Cardiac fibroblast (primary cell): ENCODE results near the gene SPATA31A3.
"Not testable (repeated sequence)": the region's sequence is repeated elsewhere in the genome, so short reads cannot be mapped to it uniquely, and the experiment has no call there.

ENCODE experiments used
- DNase-seq, 2 donors: peaks; one replicate each; pipeline versions ENCODE4 v3.0.0 to v3.0.0-alpha.2; 2010; ENCODE audit warnings: low read depth in 2 of 2
- H3K4me3 ChIP-seq, 2 donors: replicated peaks in 1 of 2; 1 replicate in 1 of 2; 2 replicates in 1 of 2; pipeline ENCODE4 v1.5.1; 2011; ENCODE audit warnings: low read depth in 2 of 2, low read length in 2 of 2, mild to moderate bottlenecking in 2 of 2, moderate library complexity in 1 of 2

SPATA31A3 gene

GRCh38 chr9:66992450-66992849 is at the start of gene SPATA31A3:
SPATA31A3 (minus strand) TSS chr9:66992550; CDS start chr9:66992521, 29 bp downstream.
- H3K4me3 ChIP-seq, result not testable (repeated sequence)

GRCh38 chr9:66952576-66952975 is 39.8 kb downstream of the SPATA31A3 start:
- H3K4me3 ChIP-seq, result not testable (repeated sequence)

More at GRCh38 chr9:66992450-66992849, at the start of gene SPATA31A3:
- not testable (repeated sequence) for DNase-seq

GRCh38 chr9:66942400-66943155 is 49.8 kb downstream of the SPATA31A3 start:
- peak; percentile 29 to 76 for DNase-seq
- H3K4me3 ChIP-seq, result not testable (repeated sequence)

More at GRCh38 chr9:66952576-66952975, 39.8 kb downstream of the SPATA31A3 start:
- peak; percentile 26 to 29 for DNase-seq

GRCh38 chr9:66939878-66940830 is 52.2 kb downstream of the SPATA31A3 start:
- DNase-seq, result peak in 1 of 2 donors; percentile 6
- not testable (repeated sequence) for H3K4me3 ChIP-seq

- H3K4me3 ChIP-seq, DNase-seq: not testable (repeated sequence)
Measured at GRCh38 chr9:66938322-66938721, 54.0 kb downstream of the SPATA31A3 start.

- not testable (repeated sequence) for H3K4me3 ChIP-seq
Measured at GRCh38 chr9:66937662-66938061, 54.7 kb downstream of the SPATA31A3 start.

More at GRCh38 chr9:66937662-66938061, 54.7 kb downstream of the SPATA31A3 start:
- not testable (repeated sequence) for DNase-seq
